ENCODE data around the gene SND1. TPM values are rescaled to one million over a fixed set of nuclear protein-coding genes. Genes with fewer than 3 reads are reported as not detected.

The SND1 gene
- total RNA-seq, 1 experiment from 2014 or later, result 139 TPM

- no peaks in the 10 kb centered on the region for H3F3A ChIP-seq (ENCODE audit: low read length, unreplicated experiment)
- 0 out of 2 replicates have a peak, but pooled peaks cover 9% of the 10 kb centered on the region for H3K36me3 ChIP-seq (ENCODE audit: low read depth, low read length)
- no peak for ATAC-seq
- no peaks in the 10 kb centered on the region for H3K27me3 ChIP-seq (ENCODE audit: low read length)
- no peaks in the 10 kb centered on the region for H4K20me1 ChIP-seq (ENCODE audit: low read length)
- ChIA-PET CTCF (no interaction called here), POLR2A (ENCODE audit: unreplicated experiment) (no interaction called here)
- H3K4me1 ChIP-seq (ENCODE audit: insufficient read depth, low read length), result peaks cover 12% of the 10 kb centered on the region
- no peak overlapping the region for H3K27ac ChIP-seq (ENCODE audit: low read length)
- no peaks in the 10 kb centered on the region for H3K9me3 ChIP-seq (ENCODE audit: low read length)
- H3K9ac ChIP-seq (ENCODE audit: low read length), result no peak overlapping the region
- no peak for DNase-seq
- no peak overlapping the region for H2AFZ ChIP-seq (ENCODE audit: low read length)
- intact Hi-C loops (cut with micrococcal nuclease), result no loop called here
- TF ChIP-seq CTCF (conservative IDR thresholded peaks at IDR 0.05; ENCODE audit: low read depth, low read length) (no peak), EZH2 (IDR thresholded peaks at IDR 0.05; ENCODE audit: low read length, unreplicated experiment) (no peak), EZH2phosphoT487 (IDR thresholded peaks at IDR 0.05; ENCODE audit: borderline replicate concordance, low read length) (no peak)
- no TSS peak for BruUV-seq (replicated peaks)
- H3K4me3 ChIP-seq (ENCODE audit: low read length), result no peak overlapping the region
- H3K9me2 ChIP-seq (replicated peaks; ENCODE audit: low read length), result no peaks in the 10 kb centered on the region
- H3K79me2 ChIP-seq (ENCODE audit: low read length), result no peaks in the 10 kb centered on the region
- no peak overlapping the region for H3K4me2 ChIP-seq (ENCODE audit: low read length)
These were observed 380.1 kb downstream of the SND1 start for GRCh38 chr7:128031901-128032604.

GRCh38 chr7:128032605-128033235 is 380.7 kb downstream of the SND1 start:
- no peaks in the 10 kb centered on the region for H3K9me3 ChIP-seq (ENCODE audit: low read length)
- H3K4me2 ChIP-seq (ENCODE audit: low read length), result no peak overlapping the region
- intact Hi-C loops (cut with micrococcal nuclease), result no loop called here
- peaks cover 7% of the 10 kb centered on the region for H3K4me1 ChIP-seq (ENCODE audit: insufficient read depth, low read length)
- H4K20me1 ChIP-seq (ENCODE audit: low read length), result no peaks in the 10 kb centered on the region
- no peak overlapping the region for H3K27ac ChIP-seq (ENCODE audit: low read length)
- CTCF ChIA-PET, result no interaction called here
- DNase-seq, result no peak
- no peaks in the 10 kb centered on the region for H3K27me3 ChIP-seq (ENCODE audit: low read length)
- 0 out of 2 replicates have a peak, but pooled peaks cover 9% of the 10 kb centered on the region for H3K36me3 ChIP-seq (ENCODE audit: low read depth, low read length)
- POLR2A ChIA-PET (ENCODE audit: unreplicated experiment), result no interaction called here
- BruUV-seq (replicated peaks), result no TSS peak
- no peak overlapping the region for H3K4me3 ChIP-seq (ENCODE audit: low read length)
- no peak overlapping the region for H2AFZ ChIP-seq (ENCODE audit: low read length)
- ATAC-seq, result no peak
- H3F3A ChIP-seq (ENCODE audit: low read length, unreplicated experiment), result no peaks in the 10 kb centered on the region
- TF ChIP-seq CTCF (conservative IDR thresholded peaks at IDR 0.05; ENCODE audit: low read depth, low read length) (no peak), EZH2 (IDR thresholded peaks at IDR 0.05; ENCODE audit: low read length, unreplicated experiment) (no peak), EZH2phosphoT487 (IDR thresholded peaks at IDR 0.05; ENCODE audit: borderline replicate concordance, low read length) (no peak)
- H3K9ac ChIP-seq (ENCODE audit: low read length), result no peak overlapping the region
- no peaks in the 10 kb centered on the region for H3K9me2 ChIP-seq (replicated peaks; ENCODE audit: low read length)
- no peaks in the 10 kb centered on the region for H3K79me2 ChIP-seq (ENCODE audit: low read length)

- H3K4me3 ChIP-seq (ENCODE audit: low read length), result no peak overlapping the region
- BruUV-seq (replicated peaks), result no TSS peak
- H3K27me3 ChIP-seq (ENCODE audit: low read length), result no peaks in the 10 kb centered on the region
- H3K9ac ChIP-seq (ENCODE audit: low read length), result no peak overlapping the region
- 0 out of 2 replicates have a peak, but pooled peaks cover 9% of the 10 kb centered on the region for H3K36me3 ChIP-seq (ENCODE audit: low read depth, low read length)
- no peak overlapping the region for H3K4me2 ChIP-seq (ENCODE audit: low read length)
- no peak overlapping the region for H2AFZ ChIP-seq (ENCODE audit: low read length)
- ATAC-seq (no peak), DNase-seq (no peak)
- no peaks in the 10 kb centered on the region for H3K79me2 ChIP-seq (ENCODE audit: low read length)
- H3K27ac ChIP-seq (ENCODE audit: low read length), result no peak overlapping the region
- ChIA-PET POLR2A (ENCODE audit: unreplicated experiment) (no interaction called here), CTCF (no interaction called here)
- H3K4me1 ChIP-seq (ENCODE audit: insufficient read depth, low read length), result peaks cover 1% of the 10 kb centered on the region; the same call in 1 of the 2 replicates
- no peaks in the 10 kb centered on the region for H3K9me3 ChIP-seq (ENCODE audit: low read length)
- H4K20me1 ChIP-seq (ENCODE audit: low read length), result no peaks in the 10 kb centered on the region
- TF ChIP-seq EZH2phosphoT487 (IDR thresholded peaks at IDR 0.05; ENCODE audit: borderline replicate concordance, low read length) (no peak), EZH2 (IDR thresholded peaks at IDR 0.05; ENCODE audit: low read length, unreplicated experiment) (no peak), CTCF (conservative IDR thresholded peaks at IDR 0.05; ENCODE audit: low read depth, low read length) (no peak)
- no peaks in the 10 kb centered on the region for H3K9me2 ChIP-seq (replicated peaks; ENCODE audit: low read length)
- intact Hi-C loops (cut with micrococcal nuclease), result no loop called here
- H3F3A ChIP-seq (ENCODE audit: low read length, unreplicated experiment), result no peaks in the 10 kb centered on the region
These were observed 381.3 kb downstream of the SND1 start for GRCh38 chr7:128033246-128033645.

Data from PC-3 (cell line).